Medulla oblongata (tissue), 1 donor: ENCODE measurements around the gene MROH8.
"Not testable (repeated sequence)": the region's sequence is repeated elsewhere in the genome, so short reads cannot be mapped to it uniquely, and the experiment has no call there.

Experiments used
- DNase-seq: peaks from one replicate; pipeline ENCODE4 v3.0.0-alpha.2; 2015; ENCODE audit errors: extremely low spot score

Gene MROH8

DNA sequence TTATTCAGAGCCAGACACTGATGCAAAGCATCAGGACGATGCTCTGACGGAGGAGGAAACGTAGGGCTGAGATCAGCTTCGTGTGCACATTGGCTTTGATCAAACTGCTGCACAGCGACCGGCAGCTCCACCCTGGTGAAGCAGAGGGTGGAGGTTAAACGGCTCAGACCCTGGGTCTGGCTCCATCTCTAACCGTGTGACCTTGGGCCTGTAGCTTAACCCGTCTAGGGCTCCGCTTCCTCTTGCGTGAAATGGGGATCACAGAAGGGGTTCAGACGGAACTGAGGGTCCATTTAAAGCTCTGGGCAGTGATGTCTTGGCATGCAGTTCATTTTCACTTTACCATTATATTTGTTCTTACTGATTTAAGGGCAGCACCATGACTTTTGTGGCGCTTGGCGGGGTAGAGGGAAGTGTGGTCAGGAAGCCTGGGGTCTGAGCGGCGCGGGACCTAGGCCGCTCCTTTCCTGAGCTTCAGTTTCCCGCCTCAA is 84.2 kb downstream of the MROH8 start:
- DNase-seq, result peak; percentile 4

DNA sequence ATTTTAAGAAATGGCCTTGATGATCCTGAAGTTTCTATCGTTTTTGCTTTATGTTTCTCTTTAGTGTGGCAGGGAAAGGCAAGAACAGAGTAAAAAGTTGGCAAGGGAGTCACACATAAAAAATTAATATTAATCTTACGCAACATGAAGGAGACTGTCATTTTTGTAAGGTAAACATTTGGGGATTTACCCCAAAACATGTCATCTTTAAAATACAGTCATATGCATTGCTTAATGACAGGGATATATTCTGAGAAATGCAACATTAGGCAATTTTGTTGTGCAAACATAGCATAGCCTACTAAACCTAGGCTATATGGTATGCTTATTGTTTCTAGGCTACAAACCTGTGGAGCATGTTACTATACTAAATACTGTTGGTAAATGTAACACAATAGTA is 88.9 kb downstream of the MROH8 start:
- no peak for DNase-seq

DNA sequence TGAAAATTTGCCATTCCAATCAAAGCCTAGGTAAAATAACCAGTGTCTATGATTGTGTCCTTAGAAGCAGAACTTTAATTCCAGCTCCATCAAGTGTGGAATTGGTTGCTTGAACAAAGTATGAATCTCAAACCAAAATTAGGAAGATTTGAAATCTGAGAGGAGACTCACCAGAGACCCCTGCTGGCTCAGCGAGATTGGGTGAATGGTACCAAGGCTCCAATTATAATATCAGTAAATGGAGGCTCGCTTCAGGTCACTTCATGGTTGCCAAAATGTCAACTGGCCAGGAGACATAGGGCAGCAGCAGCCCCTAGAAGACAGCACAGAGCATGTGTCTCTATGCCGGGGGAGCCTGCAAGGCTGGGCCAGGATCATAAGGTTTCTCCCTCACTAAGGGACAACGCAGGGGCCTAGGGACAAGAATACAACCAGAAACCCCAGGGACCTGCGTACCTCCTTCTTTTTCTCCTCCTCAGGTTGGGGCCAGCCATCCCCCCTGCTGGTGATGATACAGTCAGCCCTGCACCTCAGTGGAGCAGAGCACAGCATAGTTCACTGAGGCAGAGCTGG is 97.5 kb downstream of the MROH8 start:
- no peak for DNase-seq

DNA sequence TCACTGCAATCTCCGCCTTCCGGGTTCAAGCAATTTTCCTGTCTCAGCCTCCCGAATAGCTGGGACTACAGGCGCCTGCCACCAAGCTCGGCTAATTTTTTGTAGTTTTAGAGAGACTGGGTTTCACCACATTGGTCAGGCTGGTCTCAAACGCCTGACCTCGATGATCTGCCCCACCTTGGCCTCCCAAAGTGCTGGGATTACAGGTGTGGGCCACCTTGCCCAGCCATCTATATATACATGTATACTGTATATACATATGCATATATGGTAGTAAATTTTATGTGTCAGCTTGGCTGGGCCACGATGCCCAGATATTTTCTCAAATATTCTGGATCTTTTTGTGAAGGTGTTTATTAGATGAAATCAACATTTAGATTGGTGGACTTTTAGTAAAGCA is 102.3 kb downstream of the MROH8 start:
- DNase-seq, result no peak

GRCh38 chr20:37075932-37076685 is 103.2 kb downstream of the MROH8 start:
- no peak for DNase-seq

GRCh38 chr20:37072293-37073196 is 106.8 kb downstream of the MROH8 start:
- no peak for DNase-seq

DNA sequence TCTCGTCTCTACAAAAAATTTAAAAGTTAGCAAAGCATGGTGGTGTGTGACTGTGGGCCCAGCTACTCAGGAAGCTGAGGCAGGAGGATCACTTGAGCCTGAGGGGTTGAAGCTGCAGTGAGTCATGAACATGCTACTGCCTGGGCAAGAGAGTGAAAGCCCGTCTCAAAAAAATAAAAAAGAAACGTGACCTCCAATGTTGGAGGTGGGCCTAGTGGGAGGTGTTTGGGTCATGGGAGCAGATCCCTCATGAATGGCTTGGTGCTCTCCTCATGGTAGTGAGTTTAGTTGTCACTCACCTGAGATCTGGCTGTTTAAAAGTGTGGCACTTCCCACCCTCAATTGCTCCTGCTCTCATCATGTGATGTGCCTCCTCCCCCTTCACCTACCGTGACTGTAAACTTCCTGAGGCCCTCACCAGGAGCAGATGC is 107.9 kb downstream of the MROH8 start:
- DNase-seq, result no peak

DNA sequence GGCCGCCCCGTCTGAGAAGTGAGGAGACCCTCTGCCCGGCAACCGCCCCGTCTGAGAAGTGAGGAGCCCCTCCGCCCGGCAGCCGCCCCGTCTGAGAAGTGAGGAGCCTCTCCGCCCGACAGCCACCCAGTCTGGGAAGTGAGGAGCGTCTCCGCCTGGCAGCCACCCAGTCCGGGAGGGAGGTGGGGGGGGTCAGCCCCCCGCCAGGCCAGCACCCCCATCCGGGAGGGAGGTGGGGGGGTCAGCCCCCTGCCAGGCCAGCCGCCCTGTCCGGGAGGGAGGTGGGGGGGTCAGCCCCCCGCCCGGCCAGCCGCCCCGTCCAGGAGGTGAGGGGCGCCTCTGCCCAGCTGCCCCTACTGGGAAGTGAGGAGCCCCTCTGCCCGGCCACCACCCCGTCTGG is 109.8 kb downstream of the MROH8 start:
- DNase-seq, result not testable (repeated sequence)

DNA sequence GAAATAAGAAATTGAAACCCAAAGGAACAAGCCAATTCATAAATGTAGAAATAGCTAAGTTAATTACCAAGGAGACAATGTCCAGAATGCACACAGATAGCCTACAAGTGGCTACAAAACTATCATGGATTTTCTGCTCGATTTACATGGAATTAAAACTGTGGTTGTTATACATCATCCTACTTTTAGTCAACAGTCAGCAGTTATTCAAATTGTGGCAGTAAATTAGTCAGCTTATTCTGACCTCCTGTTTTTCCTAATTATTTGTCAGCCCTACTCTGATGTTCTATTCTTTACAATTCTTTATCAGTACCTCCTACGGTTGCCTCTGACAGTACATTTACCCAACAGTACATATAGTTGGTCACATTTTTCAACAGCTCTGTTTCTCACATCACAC is 113.2 kb downstream of the MROH8 start:
- no peak for DNase-seq

GRCh38 chr20:37055276-37055675 is 124.1 kb downstream of the MROH8 start:
- DNase-seq, result no peak

DNA sequence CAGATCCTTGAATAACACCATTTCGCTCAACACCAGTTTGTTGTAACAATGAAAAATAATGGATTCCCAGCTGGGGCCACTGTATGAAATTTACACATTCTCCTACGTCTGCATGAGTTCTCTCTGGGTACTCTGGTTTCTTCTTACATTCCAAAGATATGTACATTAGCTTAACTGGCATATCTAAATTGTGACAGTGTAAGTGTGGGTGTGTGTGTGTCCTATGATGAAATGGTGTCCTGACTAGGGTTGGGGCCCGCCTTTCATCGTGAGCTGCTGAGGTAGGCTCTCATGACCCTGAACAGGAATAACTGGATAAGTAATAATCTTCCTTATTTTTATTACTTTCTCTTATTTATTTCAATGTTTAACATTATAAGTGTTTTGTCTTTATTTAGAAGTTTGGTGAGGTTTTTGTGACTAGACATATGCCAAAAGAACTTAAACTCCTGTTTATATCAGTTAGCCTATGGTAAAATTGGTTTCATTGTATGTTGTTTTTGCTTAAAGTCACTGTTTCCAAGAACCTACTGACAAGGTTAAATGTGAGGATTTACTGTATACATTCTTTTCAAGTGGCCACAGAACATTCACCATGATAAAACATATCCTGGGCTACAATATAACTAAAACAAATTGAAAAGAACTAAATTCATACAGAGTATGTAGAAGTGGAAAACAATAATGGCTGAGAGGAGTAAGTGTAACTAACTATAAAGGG is 126.0 kb downstream of the MROH8 start:
- DNase-seq, result no peak
